Measurements from ENCODE around the gene TBX15. TPM values are rescaled to one million over a fixed set of nuclear protein-coding genes. Genes with fewer than 3 reads are reported as not detected.

The TBX15 gene
- total and polyA plus RNA-seq, 3 donors from 2014 or later = 0.63 to 1.5 (median 0.74) TPM

GRCh38 chr1:118896416-118896815, 91.7 kb downstream of the TBX15 start:
- H3K27me3 ChIP-seq = no peaks in the 10 kb centered on the region
- TF ChIP-seq CTCF (IDR thresholded peaks at IDR 0.05) = no peak
- no peak for TF ChIP-seq POLR2A (IDR thresholded peaks at IDR 0.05)
- H3K9me3 ChIP-seq = no peaks in the 10 kb centered on the region
- H3K4me3 ChIP-seq = no peak overlapping the region
- intact Hi-C loops (cut with DNase I; ENCODE audit: low total_unique reads) = no loop called here
- H3K36me3 ChIP-seq (ENCODE audit: low read depth, missing control alignments) = no peaks in the 10 kb centered on the region
- H3K27ac ChIP-seq = no peak overlapping the region
- DNase-seq = no peak
- no peaks in the 10 kb centered on the region for H3K4me1 ChIP-seq

GRCh38 chr1:118894836-118895235, 93.3 kb downstream of the TBX15 start:
- Histone ChIP-seq H3K4me3 (no peak overlapping the region), H3K27me3 (no peaks in the 10 kb centered on the region), H3K4me1 (no peaks in the 10 kb centered on the region), H3K27ac (no peak overlapping the region), H3K36me3 (ENCODE audit: low read depth, missing control alignments) (no peaks in the 10 kb centered on the region), H3K9me3 (no peaks in the 10 kb centered on the region)
- intact Hi-C loops (cut with DNase I; ENCODE audit: low total_unique reads) = no loop called here
- TF ChIP-seq POLR2A (IDR thresholded peaks at IDR 0.05) = no peak
- TF ChIP-seq CTCF (IDR thresholded peaks at IDR 0.05) = no peak
- DNase-seq = no peak
- 84 to 85% methylated on average over 3 of the region's 3 CpGs for WGBS, 2 donors

GRCh38 chr1:118890851-118891384, 97.2 kb downstream of the TBX15 start:
- 89 to 94% methylated on average over 5 of the region's 5 CpGs for WGBS, 2 donors
- H3K4me1 ChIP-seq = no peaks in the 10 kb centered on the region
- intact Hi-C loops (cut with DNase I; ENCODE audit: low total_unique reads) = no loop called here

DNA sequence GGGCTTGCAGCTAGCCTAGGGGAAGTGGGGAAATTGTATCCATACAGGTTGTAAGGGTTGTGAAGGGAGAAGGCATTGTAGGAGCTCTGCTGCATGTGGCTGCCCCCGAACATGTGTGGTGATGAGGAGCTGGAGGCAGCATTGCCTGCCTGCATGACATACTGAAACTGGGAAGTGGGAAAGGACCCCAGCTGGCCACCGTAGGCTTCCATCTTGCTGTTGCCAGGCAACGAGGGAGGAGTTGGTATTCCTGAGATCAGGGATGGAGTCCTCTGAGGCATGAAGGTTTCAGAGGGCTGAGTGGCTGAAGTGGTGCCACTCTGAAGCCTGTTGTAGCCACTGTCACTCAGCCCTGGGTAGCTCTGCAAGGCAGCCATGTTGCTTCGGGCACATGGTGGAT, 103.2 kb downstream of the TBX15 start:
- H3K9me3 ChIP-seq = no peaks in the 10 kb centered on the region
- no peaks in the 10 kb centered on the region for H3K27me3 ChIP-seq
- H3K4me3 ChIP-seq = peak overlapping the region in 1 of 2 donors; percentile 32
- H3K4me1 ChIP-seq = no peaks in the 10 kb centered on the region
- H3K27ac ChIP-seq = no peak overlapping the region
- no peak for TF ChIP-seq CTCF (IDR thresholded peaks at IDR 0.05)
- TF ChIP-seq POLR2A (IDR thresholded peaks at IDR 0.05) = no peak
- 63 to 75% methylated on average over 4 of the region's 4 CpGs for WGBS, 2 donors
- intact Hi-C loops (cut with DNase I; ENCODE audit: low total_unique reads) = no loop called here
- no peaks in the 10 kb centered on the region for H3K36me3 ChIP-seq (ENCODE audit: low read depth, missing control alignments)
- peak; percentile 81 for DNase-seq

More at GRCh38 chr1:118890851-118891384, 97.2 kb downstream of the TBX15 start:
- no peak for DNase-seq
- H3K27me3 ChIP-seq = no peaks in the 10 kb centered on the region
- no peaks in the 10 kb centered on the region for H3K36me3 ChIP-seq (ENCODE audit: low read depth, missing control alignments)
- no peak for TF ChIP-seq CTCF (IDR thresholded peaks at IDR 0.05)
- no peak for TF ChIP-seq POLR2A (IDR thresholded peaks at IDR 0.05)
- H3K4me3 ChIP-seq = no peak overlapping the region
- H3K27ac ChIP-seq = no peak overlapping the region
- H3K9me3 ChIP-seq = no peaks in the 10 kb centered on the region

DNA sequence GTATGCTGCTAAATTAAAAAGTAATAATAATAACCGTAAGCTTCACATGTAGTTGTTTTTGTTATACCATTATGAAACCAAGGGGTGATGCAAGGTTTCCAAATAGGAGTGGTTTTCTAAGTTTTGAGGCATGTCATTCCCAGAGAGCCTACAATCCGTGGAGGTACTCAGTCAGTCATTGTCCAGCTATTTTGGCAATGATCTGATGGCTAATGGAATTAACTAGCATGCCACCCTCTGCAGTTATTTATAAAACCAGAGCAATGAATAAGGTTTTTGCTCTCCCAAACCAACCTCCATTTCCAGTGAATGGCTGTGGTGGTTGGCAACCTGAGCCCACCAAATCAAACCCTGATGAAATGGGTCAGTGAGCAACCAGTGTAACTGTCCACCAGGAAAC, 106.4 kb downstream of the TBX15 start:
- 87 to 93% methylated on average over 2 of the region's 2 CpGs for WGBS, 2 donors
- no peak for DNase-seq
- H3K9me3 ChIP-seq = no peaks in the 10 kb centered on the region
- no peaks in the 10 kb centered on the region for H3K4me1 ChIP-seq
- no peak overlapping the region for H3K4me3 ChIP-seq
- no peak overlapping the region for H3K27ac ChIP-seq
- intact Hi-C loops (cut with DNase I; ENCODE audit: low total_unique reads) = no loop called here
- H3K36me3 ChIP-seq (ENCODE audit: low read depth, missing control alignments) = no peaks in the 10 kb centered on the region
- no peaks in the 10 kb centered on the region for H3K27me3 ChIP-seq
- TF ChIP-seq POLR2A (IDR thresholded peaks at IDR 0.05) (no peak), CTCF (IDR thresholded peaks at IDR 0.05) (no peak)
